ENCODE results near the gene OR10AD1.
A peak's percentile ranks its signal among the peaks of the same experiment; 100 is the strongest.

OR10AD1 gene

GRCh38 chr12:48197971-48198671 lies 5.0 kb downstream of the OR10AD1 start:
- peak; percentile 88 for DNase-seq (ENCODE audit: extremely low read depth, insufficient read length)
- TF ChIP-seq CTCF (IDR thresholded peaks at IDR 0.05; ENCODE audit: insufficient read depth, low read length, poor library complexity, severe bottlenecking): no peak
- H3K36me3 ChIP-seq (ENCODE audit: control insufficient read depth, insufficient read depth, low read length): peaks cover 1% of the 10 kb centered on the region; the same call in 1 of the 2 replicates
- H3K27me3 ChIP-seq (replicated peaks; ENCODE audit: control insufficient read depth, insufficient read depth, low read length): no peaks in the 10 kb centered on the region
- peak overlapping the region; percentile 94 for H3K4me3 ChIP-seq (replicated peaks; ENCODE audit: low read depth, low read length)

- Histone ChIP-seq H3K27me3 (replicated peaks; ENCODE audit: control insufficient read depth, insufficient read depth, low read length) (no peaks in the 10 kb centered on the region), H3K36me3 (ENCODE audit: control insufficient read depth, insufficient read depth, low read length) (peaks cover 1% of the 10 kb centered on the region; the same call in 1 of the 2 replicates), H3K4me3 (replicated peaks; ENCODE audit: low read depth, low read length) (peak overlapping the region; percentile 94)
- no peak for DNase-seq (ENCODE audit: extremely low read depth, insufficient read length)
- peak; percentile 62 for TF ChIP-seq CTCF (IDR thresholded peaks at IDR 0.05; ENCODE audit: insufficient read depth, low read length, poor library complexity, severe bottlenecking)
Observed at GRCh38 chr12:48197549-48197970, 5.5 kb downstream of the OR10AD1 start.

GRCh38 chr12:48194799-48195201 lies 8.3 kb downstream of the OR10AD1 start:
- Histone ChIP-seq H3K4me3 (replicated peaks; ENCODE audit: low read depth, low read length) (no peak overlapping the region), H3K36me3 (ENCODE audit: control insufficient read depth, insufficient read depth, low read length) (no peaks in the 10 kb centered on the region), H3K27me3 (replicated peaks; ENCODE audit: control insufficient read depth, insufficient read depth, low read length) (no peaks in the 10 kb centered on the region)
- no peak for TF ChIP-seq CTCF (IDR thresholded peaks at IDR 0.05; ENCODE audit: insufficient read depth, low read length, poor library complexity, severe bottlenecking)
- DNase-seq (ENCODE audit: extremely low read depth, insufficient read length): no peak

- TF ChIP-seq CTCF (IDR thresholded peaks at IDR 0.05; ENCODE audit: insufficient read depth, low read length, poor library complexity, severe bottlenecking): no peak
- no peak overlapping the region for H3K4me3 ChIP-seq (replicated peaks; ENCODE audit: low read depth, low read length)
- no peaks in the 10 kb centered on the region for H3K27me3 ChIP-seq (replicated peaks; ENCODE audit: control insufficient read depth, insufficient read depth, low read length)
- no peaks in the 10 kb centered on the region for H3K36me3 ChIP-seq (ENCODE audit: control insufficient read depth, insufficient read depth, low read length)
- no peak for DNase-seq (ENCODE audit: extremely low read depth, insufficient read length)
Observed at GRCh38 chr12:48193623-48194022, 9.5 kb downstream of the OR10AD1 start.

GRCh38 chr12:48192861-48193260 lies 10.2 kb downstream of the OR10AD1 start:
- Histone ChIP-seq H3K4me3 (replicated peaks; ENCODE audit: low read depth, low read length) (no peak overlapping the region), H3K27me3 (replicated peaks; ENCODE audit: control insufficient read depth, insufficient read depth, low read length) (no peaks in the 10 kb centered on the region), H3K36me3 (ENCODE audit: control insufficient read depth, insufficient read depth, low read length) (no peaks in the 10 kb centered on the region)
- TF ChIP-seq CTCF (IDR thresholded peaks at IDR 0.05; ENCODE audit: insufficient read depth, low read length, poor library complexity, severe bottlenecking): no peak
- DNase-seq (ENCODE audit: extremely low read depth, insufficient read length): no peak
